ENCODE data around the gene VPS37D.
A peak's percentile ranks its signal among the peaks of the same experiment; 100 is the strongest.
"Not testable (repeated sequence)": the region's sequence is repeated elsewhere in the genome, so short reads cannot be mapped to it uniquely, and the experiment has no call there.

Gene VPS37D, protein sequence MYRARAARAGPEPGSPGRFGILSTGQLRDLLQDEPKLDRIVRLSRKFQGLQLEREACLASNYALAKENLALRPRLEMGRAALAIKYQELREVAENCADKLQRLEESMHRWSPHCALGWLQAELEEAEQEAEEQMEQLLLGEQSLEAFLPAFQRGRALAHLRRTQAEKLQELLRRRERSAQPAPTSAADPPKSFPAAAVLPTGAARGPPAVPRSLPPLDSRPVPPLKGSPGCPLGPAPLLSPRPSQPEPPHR

DNA sequence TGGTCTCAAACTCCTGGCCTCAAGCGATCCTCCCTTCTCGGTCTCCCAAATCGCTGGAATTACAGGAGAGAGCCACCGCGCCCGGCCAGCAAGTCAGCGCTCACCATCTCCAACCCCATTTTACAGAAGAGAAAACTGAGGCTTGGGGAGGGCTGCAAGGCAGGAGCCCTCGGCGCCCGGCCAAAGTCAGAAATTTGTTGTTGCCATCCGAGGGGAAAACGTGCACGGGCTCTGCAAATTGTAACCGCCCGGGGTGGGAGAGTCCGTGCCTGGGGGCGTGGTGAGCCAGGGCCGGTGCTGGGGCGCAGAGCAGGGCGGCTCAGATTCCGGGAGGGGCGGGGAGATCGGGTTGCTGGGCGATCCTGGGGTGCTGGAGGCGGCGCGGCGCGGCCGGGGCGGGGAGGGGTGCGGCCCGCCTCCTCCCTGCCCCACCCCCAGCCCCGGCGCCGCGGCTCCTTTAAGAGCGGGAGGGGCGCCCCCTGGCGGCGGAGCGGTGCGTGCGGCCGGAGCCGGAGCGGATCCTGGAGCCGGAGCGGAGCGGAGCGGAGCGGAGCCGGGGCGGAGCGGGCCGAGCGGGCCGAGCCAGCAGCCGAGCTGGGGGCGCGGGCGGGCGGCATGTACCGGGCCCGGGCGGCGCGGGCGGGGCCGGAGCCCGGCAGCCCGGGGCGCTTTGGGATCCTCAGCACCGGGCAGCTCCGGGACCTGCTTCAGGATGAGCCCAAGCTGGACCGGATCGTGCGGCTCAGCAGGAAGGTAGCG is at the start of gene VPS37D:
TSS of gene VPS37D (plus strand) at position 488 of the 759 bp plus-strand sequence. CDS start at position 616, 128 bp downstream.
- DNase-seq = peak; percentile 10 to 89 (median 68)

- no peak for DNase-seq
Measured at GRCh38 chr7:73618538-73618937, 49.1 kb upstream of the VPS37D start.

GRCh38 chr7:73619394-73619793 is 48.2 kb upstream of the VPS37D start:
- DNase-seq = not testable (repeated sequence)

DNA sequence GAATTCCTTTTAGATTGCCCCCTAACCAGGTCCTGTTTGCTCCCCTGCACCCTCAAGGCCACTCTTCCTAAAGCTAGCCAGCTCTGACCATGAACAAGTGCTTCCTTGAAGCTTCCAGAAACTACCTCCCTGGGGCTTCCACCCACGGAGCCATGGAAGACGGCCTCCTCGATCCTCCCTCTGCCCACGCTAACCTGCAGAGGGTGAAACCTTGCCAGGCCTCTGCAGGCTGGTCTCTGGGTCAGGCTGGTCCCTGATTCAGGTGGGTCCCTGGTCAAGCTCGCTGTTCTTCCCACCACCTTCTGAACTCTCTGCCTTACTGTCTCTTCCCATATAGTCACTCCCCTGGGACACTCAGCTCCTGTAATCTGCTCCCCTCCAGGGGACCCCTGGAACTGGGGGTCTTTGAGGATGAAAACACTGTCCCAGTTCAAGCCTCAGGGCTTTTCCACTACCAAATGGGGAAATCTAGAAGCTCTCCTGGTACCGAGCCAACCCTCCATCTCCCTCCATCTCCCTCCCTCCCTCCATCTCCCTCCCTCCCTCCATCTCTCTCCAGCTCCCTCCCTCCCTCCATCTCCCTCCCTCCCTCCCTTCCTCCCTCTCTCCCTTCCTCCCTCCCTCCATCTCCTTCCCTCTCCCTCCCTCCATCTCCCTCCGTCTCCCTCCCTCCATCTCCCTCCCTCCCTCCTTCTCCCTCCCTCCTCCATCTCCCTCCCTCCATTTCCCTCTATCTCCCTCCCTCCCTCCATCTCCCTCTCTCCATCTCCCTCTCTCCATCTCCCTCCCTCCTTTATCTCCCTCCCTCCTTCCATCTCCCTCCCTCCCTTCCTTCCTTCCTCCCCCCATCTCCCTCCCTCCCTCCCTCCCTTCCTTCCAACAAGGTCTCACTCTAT is 46.2 kb upstream of the VPS37D start:
- DNase-seq = no peak

DNA sequence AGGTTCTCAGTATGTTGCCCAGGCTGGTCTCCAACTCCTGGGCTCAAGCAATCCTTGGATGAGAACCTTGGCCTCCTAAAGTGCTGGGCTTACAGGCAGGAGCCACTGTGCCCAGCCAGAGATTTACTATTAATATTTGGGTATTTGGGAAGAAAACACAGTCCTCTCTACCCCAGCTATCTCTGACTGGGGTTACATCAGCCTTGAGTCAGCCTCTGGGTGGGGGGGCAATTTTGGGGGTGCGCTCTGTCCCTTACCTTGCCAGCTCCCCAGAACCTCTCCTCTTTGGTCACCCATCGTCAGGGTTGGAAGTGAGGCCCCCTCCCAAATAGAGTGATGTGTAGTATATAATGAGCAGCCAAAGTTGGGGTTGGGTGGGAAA is 45.1 kb upstream of the VPS37D start:
- DNase-seq = no peak

DNA sequence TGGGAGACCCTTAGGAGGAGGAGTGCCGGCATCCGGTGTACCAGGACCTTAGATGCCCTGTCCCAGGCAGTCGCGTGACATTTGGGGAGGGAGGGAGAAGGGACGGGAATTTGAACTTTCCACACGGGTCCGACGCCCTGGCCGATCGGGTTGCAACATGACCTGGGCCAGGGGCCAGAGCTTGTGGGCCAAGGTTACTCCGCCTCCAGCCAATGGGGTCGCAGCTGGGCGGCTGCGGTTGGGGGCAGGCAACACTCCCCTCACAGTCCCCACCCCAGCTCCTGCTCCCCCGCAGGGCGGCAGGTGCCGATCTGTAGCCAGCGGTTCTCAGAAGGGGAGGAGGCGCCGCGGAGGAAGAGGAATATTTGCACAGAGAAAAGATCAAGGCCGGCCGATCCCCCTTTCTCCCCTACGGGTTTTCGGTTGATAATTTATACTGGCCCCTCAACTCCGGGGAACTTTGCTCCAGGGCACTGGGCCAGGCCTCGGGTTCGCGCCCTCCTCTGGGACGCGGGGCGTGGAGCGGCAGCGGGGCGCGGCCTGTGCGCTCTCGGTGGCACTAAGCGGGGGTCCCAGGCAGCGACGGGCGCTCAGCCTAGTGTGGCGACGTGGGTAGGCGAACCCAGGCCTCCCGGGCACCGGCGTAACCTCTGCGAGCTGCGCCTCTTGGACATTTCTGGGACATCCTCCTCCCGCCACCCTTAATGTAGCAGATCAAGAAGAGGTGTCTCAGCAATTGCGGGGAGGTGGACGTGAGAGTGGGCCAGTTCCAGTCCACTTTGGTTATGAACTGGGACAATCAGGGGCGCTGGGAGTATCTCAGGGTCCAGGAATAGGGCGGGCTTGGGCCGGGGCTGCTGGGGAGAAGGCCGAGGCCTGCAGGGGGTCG is 44.5 kb upstream of the VPS37D start:
- DNase-seq = peak in 1 of 56 donors; percentile 20

DNA sequence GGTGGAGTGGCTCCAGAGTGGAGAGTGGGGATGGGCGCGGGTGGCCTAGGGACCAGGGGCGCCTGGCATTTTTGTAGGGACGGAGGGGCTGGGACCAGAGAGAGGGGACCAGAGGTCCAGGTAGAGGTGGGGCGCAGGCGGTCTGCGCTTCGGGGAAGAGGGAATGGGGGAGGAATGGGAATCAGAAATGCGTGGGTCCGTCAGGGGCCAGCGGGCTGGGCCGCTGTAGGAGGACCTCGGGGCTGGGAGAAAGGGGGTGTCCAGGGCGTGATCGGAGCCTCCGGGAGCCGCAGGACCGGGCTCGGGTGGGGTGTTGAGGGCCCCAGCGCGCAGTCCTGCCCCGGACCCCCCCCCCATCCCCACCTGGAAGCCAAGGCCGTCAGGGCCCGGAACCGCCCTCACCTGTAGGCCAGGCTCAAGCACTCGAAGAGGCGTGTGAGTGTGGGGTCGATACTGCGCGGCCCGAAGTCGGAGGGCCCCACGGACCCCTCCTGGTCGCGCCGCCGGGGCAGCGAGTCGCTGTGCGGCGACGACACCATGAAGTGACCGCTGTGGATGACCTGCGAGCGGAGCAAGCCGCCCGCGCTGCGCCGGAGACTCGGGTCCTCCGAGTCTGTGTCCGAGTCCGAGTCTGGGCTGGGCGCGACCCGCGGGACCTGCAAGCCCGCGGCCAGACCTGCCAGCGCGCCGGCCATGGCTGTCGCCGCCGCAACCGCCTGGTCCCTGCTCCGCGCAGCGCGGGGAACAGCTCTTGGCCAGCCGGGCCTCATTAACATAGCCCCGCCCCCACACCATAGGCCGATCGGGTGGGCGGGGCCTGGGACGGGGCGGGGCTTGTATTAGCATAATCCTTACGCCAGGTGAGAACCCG is 43.6 kb upstream of the VPS37D start, which contains the start of gene MLXIPL:
TSS of gene MLXIPL (minus strand) at position 725 of the 871 bp plus-strand sequence. CDS start at position 695, 30 bp downstream.
- peak in 28 of 56 donors; percentile 3 to 75 (median 40) for DNase-seq

DNA sequence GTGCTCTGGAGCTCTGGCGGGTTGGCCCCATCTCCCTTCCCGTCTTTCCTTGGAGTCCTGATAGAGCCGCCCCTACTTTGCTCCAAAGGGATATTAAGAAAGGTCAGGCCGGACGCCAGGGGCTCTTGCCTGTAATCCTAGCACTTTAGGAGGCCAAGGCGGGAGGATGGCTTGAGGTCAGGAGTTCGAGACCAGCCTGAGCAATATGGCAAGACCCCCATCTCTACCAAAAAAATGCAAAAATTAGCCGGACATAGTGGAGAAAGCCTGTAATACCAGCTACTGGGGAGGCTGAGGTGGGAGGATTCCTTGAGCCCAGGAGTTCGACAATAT is 43.0 kb upstream of the VPS37D start:
- no peak for DNase-seq

- no peak for DNase-seq
Measured at GRCh38 chr7:73625276-73625675, 42.4 kb upstream of the VPS37D start.

- DNase-seq = no peak
Measured at GRCh38 chr7:73626814-73627213, 40.8 kb upstream of the VPS37D start.

- no peak for DNase-seq
Measured at GRCh38 chr7:73628504-73628903, 39.1 kb upstream of the VPS37D start.

DNA sequence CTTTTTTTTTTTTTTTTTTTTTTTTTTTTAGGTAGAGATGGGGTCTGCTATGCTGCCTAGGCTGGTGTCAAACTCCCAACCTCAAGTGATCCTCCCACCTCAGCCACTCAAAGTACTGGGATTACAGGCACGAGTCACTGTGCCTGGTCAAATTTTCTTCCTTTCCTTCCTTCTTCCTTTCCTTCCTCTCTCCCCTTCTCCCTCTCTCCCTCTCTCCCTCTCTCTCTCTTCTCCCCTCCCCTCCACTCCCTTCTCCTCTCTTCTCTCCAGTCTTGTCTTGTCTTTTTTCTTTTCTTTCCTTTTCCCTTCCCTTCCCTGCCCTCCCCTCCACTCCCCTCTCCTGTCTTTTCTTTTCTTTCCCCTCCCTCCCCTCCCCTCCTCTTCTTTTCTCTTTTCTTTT is 36.1 kb upstream of the VPS37D start:
- no peak for DNase-seq

GRCh38 chr7:73633323-73633722 is 34.3 kb upstream of the VPS37D start:
- no peak for DNase-seq

DNA sequence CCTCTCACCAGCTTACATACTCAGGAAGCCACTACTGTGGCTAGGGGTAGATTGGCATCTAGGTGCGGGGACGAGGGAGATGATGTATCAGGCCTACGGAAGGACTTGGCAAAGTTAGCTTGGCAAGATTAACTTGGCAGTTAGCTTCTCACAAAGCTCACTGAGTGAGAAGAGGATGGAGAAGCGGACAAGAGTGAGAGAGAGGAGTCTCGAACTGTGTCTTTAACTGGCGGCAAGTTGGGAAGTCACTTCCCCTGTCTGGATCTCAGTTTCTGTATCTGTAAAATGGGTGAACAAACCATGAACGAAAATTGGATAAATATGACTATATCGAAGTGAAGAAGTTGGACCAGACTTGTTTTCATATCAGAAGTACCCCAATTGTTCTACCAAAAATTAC is 33.8 kb upstream of the VPS37D start:
- no peak for DNase-seq

DNA sequence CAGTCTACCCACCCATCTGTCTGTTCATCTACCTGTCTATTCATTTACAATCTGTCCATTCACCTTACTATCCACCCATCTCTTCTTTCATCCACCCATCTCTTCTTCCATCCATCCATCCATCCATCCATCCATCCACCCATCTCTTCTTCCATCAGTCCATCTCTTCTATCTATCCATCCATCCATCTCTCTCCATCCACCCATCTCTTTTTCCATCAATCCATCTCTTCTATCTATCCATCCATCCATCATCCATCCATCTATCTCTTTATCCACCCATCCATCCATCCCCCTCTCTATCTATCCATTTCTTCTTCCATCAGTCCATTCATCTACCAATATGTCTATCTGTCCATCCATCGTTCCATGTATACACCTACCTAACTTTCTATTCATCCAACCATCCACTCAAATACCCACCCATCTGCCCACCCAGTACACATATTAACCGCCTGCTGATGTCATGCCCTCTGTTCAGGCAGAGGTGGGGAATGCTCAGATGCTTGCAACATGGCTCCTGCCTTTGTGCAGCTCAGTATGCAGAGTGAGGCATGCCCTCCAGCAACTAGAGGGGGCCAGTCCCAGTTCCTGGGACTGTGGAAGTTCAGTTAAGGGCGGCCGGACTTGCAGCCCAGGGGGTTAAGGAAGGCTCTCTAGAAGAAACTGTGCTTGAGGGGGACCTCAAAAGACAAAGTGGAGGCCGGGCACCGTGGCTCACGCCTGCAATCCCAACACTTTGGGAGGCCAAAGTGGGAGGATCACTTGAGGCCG is 32.0 kb upstream of the VPS37D start:
- no peak for DNase-seq

DNA sequence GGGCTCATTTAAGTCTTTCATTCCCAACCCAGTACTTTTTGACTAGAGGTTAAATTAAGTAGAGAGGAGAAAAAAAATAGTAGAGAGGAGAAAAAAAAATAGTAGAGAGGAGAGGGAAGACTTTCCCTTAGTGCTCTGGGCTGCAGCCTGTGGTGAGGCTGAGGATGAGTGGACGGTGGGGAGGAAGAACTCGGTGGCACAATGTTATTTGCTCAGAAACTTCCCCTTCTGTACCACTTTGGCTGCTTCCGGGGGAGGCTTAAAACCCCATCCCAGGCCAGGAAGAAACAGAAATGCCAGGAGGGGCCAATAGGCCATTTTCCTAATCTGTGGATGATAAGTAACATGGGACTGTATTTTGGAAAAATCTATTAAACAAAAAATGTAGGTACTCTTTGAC is 28.7 kb upstream of the VPS37D start:
- DNase-seq = no peak

GRCh38 chr7:73642834-73643233 is 24.8 kb upstream of the VPS37D start:
- no peak for DNase-seq

DNA sequence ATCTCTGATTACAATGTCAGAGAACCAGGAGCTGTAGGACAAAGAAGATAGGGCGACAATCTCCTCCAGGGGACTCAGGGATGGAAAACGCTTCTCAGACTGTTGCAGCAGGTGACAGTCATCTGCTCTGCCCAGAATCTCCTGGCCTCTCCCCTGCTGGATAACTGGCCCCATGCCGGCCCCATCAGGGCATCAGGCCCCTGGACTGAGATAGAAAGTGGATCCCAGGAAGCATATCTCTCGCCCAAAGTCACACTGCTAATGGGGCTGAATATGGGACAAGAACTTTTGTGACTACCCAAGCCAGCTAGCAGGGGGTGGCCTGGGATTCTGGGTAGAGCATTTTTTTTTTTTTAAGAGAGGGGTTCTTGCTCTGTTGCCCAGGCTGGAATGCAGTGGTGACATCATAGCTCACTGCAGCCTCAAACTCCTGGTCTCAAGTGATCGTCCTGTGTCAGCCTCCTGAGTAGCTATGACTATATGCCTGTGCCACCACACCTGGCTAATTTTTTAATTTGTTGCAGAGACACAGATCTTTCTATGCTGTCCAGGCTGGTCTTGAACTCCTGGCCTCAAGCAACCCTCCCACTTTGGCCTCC is 22.8 kb upstream of the VPS37D start:
- DNase-seq = no peak

All from amygdala (tissue), 56 donors.